K562 (cell line): ENCODE data around the gene ACBD4. TPM values are rescaled to one million over a fixed set of nuclear protein-coding genes. Genes with fewer than 3 reads are reported as not detected.

Experiments
- CHD1 ChIP-seq: fragments of 200-600 bp; sonication (generic); IDR thresholded peaks from one replicate; pipeline ENCODE4 v1.6.1; 2012; ENCODE audit warnings: mild to moderate bottlenecking, moderate library complexity, low read length, inconsistent platforms
- FOXP4 ChIP-seq: sonication (generic); formaldehyde crosslinking; IDR thresholded peaks from 2 replicates; pipeline ENCODE4 v1.8.0; 2022; ENCODE audit warnings: mild to moderate bottlenecking, missing genetic modification reagents, borderline replicate concordance
- GABPB1 ChIP-seq: sonication (generic); formaldehyde crosslinking; IDR thresholded peaks from 2 replicates; pipeline ENCODE4 v1.8.0; 2022; ENCODE audit warnings: mild to moderate bottlenecking, missing genetic modification reagents
- RBBP5 ChIP-seq: fragments of 200-600 bp; sonication (generic); IDR thresholded peaks from 2 replicates; pipeline ENCODE4 v1.6.1; 2012; ENCODE audit warnings: borderline replicate concordance, mild to moderate bottlenecking, low read length, control low read depth, inconsistent platforms; ENCODE audit not compliant: insufficient read depth, poor library complexity, severe bottlenecking
- REST ChIP-seq, 2 experiments: fragments of 450-650 bp; formaldehyde crosslinking in 1 of 2; IDR thresholded peaks; 2 replicates each; pipeline versions ENCODE4 v1.4.0 to v1.6.1; 2014 to 2020; ENCODE audit warnings: mild to moderate bottlenecking in 2 of 2, borderline replicate concordance in 1 of 2, low read depth in 1 of 2
- TFAP4 ChIP-seq: sonication (generic); formaldehyde crosslinking; IDR thresholded peaks from 2 replicates; pipeline ENCODE4 v1.8.0; 2022; ENCODE audit warnings: missing genetic modification reagents, mild to moderate bottlenecking, moderate library complexity, borderline replicate concordance
- polyA plus RNA-seq, 8 experiments: library from polyadenylated mRNA; depleted of rRNA in 4 of 8; stranded (reverse) in 5 of 8; unstranded in 3 of 8; fragments of >200 nt; fragmentation: Nextera tagmentation in 2 of 8; fragmentation: Illumina TruSeq in 1 of 8; extraction: Ambion mirVana in 2 of 8; extraction: Trizol in 1 of 8; gene quantifications; 2 replicates each; pipeline versions ENCODE4 v1.2.1 to v1.2.3, GENCODE V29; 2011 to 2014; ENCODE audit warnings: inconsistent platforms in 1 of 8, missing spikeins in 1 of 8
- total RNA-seq, 7 experiments: library from RNA; depleted of rRNA in 6 of 7; stranded (reverse); fragments of >200 nt in 6 of 7; fragmentation: Illumina TruSeq in 2 of 7; extraction: Trizol in 2 of 7; gene quantifications; 2 replicates each; pipeline versions ENCODE4 v1.2.1 to v1.2.3, GENCODE V29; 2011 to 2021; ENCODE audit warnings: low replicate concordance in 1 of 7

ACBD4 gene
- total and polyA plus RNA-seq, 9 of the 15 experiments (the other 6 are each of a cell fraction or from before 2014, with no cell fraction given), result 0.14 to 6.9 (median 4.6) TPM

GRCh38 chr17:45149669-45150664, 14.5 kb downstream of the ACBD4 start (continued):
- TF ChIP-seq FOXP4 (CRISPR knock-in tag) (0 out of 2 replicates have a peak, but pooled peaks have one; percentile 28), CHD1 (peak; percentile 97), GABPB1 (CRISPR knock-in tag) (0 out of 2 replicates have a peak, but pooled peaks have one; percentile 20), RBBP5 (peak; percentile 85), TFAP4 (CRISPR knock-in tag) (peak; percentile 85), REST (IDR thresholded peaks at IDR 0.05; ENCODE audit: borderline replicate concordance) (peak; percentile 18; the same call in 1 of the 2 replicates), REST (CRISPR knock-in tag; IDR thresholded peaks at IDR 0.05; ENCODE audit: low read depth) (no peak)
